Measurements from ENCODE around the gene L3MBTL4.

GRCh38 chr18:6210349-6211173, 204.2 kb downstream of the L3MBTL4 start:
- TF ChIP-seq CTCF (IDR thresholded peaks at IDR 0.05) (no peak), POLR2A (IDR thresholded peaks at IDR 0.05) (no peak), POLR2AphosphoS5 (IDR thresholded peaks at IDR 0.05) (no peak)

Data from upper lobe of left lung (tissue), 4 donors.